OCI-LY1 (cell line): ENCODE data around the gene MYCBP.

Experiments used
- EZH2 ChIP-seq: fragments of 200-600 bp; sonication (generic), shearing (Covaris generic); IDR thresholded peaks from 2 replicates; pipeline ENCODE4 v1.8.0; 2017; ENCODE audit warnings: borderline replicate concordance, mixed run types, mild to moderate bottlenecking, antibody characterized with exemption, low read length, moderate library complexity, mixed read lengths
- TF ChIP-seq, protein P1 (sequence below): fragments of 200-600 bp; sonication (generic), shearing (Covaris generic); IDR thresholded peaks from 2 replicates; pipeline ENCODE4 v1.5.1; 2017; ENCODE audit warnings: mild to moderate bottlenecking, antibody characterized with exemption, low read length, moderate library complexity, mixed read lengths

DNA sequence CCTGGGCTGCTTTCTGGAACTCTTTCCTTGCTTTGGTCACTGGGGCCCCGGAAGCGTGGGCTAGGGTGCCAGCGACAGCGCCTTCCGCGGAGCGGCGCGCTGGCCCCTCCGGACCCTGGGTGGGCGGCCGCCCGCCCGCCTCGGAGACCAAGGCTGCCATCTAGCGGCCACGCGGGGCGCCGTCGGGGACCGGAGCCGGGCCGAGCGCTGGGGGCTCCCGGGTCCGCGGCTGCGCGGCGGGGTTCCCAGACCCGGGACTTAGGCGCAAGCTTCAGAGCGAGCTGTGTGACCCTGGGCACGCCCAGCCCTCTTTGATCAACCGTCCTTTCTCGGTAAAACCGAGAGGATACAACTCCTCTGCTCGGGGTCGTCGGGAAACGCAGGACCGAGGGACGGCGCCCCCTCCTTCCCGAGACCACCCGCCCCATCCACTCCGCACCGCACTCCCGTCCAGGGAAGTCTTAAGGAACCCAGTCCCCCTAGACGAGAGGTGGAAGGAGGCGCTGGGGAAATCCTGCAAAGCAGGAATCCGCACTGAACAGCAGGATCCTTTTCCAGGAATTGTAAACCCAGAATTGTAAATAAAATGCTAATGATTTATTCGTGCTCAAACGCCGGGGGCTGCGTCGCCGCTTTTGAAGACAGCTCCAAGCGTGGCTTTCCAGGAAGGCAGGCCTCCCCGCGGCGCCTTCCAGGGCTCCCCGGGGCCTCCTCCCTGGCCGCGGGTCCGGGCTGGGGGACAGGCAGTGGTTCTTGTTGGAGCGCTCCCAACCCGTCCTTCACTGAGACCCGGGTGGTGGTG, 54.8 kb downstream of the MYCBP start:
- TF ChIP-seq, protein P1, sequence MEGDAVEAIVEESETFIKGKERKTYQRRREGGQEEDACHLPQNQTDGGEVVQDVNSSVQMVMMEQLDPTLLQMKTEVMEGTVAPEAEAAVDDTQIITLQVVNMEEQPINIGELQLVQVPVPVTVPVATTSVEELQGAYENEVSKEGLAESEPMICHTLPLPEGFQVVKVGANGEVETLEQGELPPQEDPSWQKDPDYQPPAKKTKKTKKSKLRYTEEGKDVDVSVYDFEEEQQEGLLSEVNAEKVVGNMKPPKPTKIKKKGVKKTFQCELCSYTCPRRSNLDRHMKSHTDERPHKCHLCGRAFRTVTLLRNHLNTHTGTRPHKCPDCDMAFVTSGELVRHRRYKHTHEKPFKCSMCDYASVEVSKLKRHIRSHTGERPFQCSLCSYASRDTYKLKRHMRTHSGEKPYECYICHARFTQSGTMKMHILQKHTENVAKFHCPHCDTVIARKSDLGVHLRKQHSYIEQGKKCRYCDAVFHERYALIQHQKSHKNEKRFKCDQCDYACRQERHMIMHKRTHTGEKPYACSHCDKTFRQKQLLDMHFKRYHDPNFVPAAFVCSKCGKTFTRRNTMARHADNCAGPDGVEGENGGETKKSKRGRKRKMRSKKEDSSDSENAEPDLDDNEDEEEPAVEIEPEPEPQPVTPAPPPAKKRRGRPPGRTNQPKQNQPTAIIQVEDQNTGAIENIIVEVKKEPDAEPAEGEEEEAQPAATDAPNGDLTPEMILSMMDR, result peak; percentile 70
- no peak for TF ChIP-seq EZH2
